HepG2 (cell line): ENCODE measurements around the gene CRK. TPM values are rescaled to one million over a fixed set of nuclear protein-coding genes. Genes with fewer than 3 reads are reported as not detected.

Source experiments
- CCDC6 ChIP-seq: sonication (generic); formaldehyde crosslinking; IDR thresholded peaks from 2 replicates; pipeline ENCODE4 v1.8.1; 2022; ENCODE audit warnings: mild to moderate bottlenecking, missing genetic modification reagents, moderate library complexity
- FOXO4 ChIP-seq: sonication (generic); formaldehyde crosslinking; conservative IDR thresholded peaks from 2 replicates; pipeline ENCODE4 v1.8.1; 2023; ENCODE audit warnings: missing genetic modification reagents
- GTF3A ChIP-seq: sonication (generic); formaldehyde crosslinking; conservative IDR thresholded peaks from 2 replicates; pipeline ENCODE4 v1.4.0; 2020; ENCODE audit warnings: mild to moderate bottlenecking, missing genetic modification reagents
- HOXA3 ChIP-seq: sonication (generic); formaldehyde crosslinking; IDR thresholded peaks from 2 replicates; pipeline ENCODE4 v1.5.0; 2020; ENCODE audit warnings: missing genetic modification reagents
- IRX3 ChIP-seq: sonication (generic); formaldehyde crosslinking; IDR thresholded peaks from 2 replicates; pipeline ENCODE4 v1.8.1; 2023; ENCODE audit warnings: mild to moderate bottlenecking, low read depth, missing genetic modification reagents, borderline replicate concordance
- MLX ChIP-seq: IDR thresholded peaks from 2 replicates; pipeline ENCODE4 v1.6.1; 2016
- NONO ChIP-seq, 2 experiments: fragments of 450-650 bp in 1 of 2; sonication (generic) in 1 of 2; formaldehyde crosslinking in 1 of 2; IDR thresholded peaks in 1 of 2; conservative IDR thresholded peaks in 1 of 2; 2 replicates each; pipeline versions ENCODE4 v1.6.1 to v1.8.0; 2017 to 2022; ENCODE audit warnings: mild to moderate bottlenecking in 1 of 2, missing genetic modification reagents in 1 of 2, moderate library complexity in 1 of 2
- RFX1 ChIP-seq: fragments of 450-650 bp; IDR thresholded peaks from 2 replicates; pipeline ENCODE4 v1.6.1; 2017
- RFX3 ChIP-seq: IDR thresholded peaks from 2 replicates; pipeline ENCODE4 v1.6.1; 2016; ENCODE audit warnings: missing biosample characterization, missing genetic modification reagents
- RXRB ChIP-seq: IDR thresholded peaks from 2 replicates; pipeline ENCODE4 v1.6.1; 2016; ENCODE audit warnings: borderline replicate concordance, missing genetic modification reagents, missing compliant biosample characterization
- SIN3B ChIP-seq: fragments of 150-350 bp; IDR thresholded peaks from 2 replicates; pipeline ENCODE4 v1.6.1; 2014; ENCODE audit warnings: low read length
- SP140L ChIP-seq: sonication (generic); formaldehyde crosslinking; IDR thresholded peaks from 2 replicates; pipeline ENCODE4 v1.4.0; 2020; ENCODE audit warnings: missing genetic modification reagents, borderline replicate concordance
- STAG1 ChIP-seq: sonication (generic); formaldehyde crosslinking; IDR thresholded peaks from 2 replicates; pipeline ENCODE4 v1.4.0; 2020; ENCODE audit warnings: missing genetic modification reagents
- ZNF136 ChIP-seq: sonication (generic); formaldehyde crosslinking; IDR thresholded peaks from 2 replicates; pipeline ENCODE4 v1.8.1; 2022; ENCODE audit warnings: low read depth, mild to moderate bottlenecking, moderate library complexity, missing genetic modification reagents
- ZNF333 ChIP-seq: sonication (generic); formaldehyde crosslinking; IDR thresholded peaks from 2 replicates; pipeline ENCODE4 v1.4.0; 2020; ENCODE audit warnings: mild to moderate bottlenecking, missing genetic modification reagents, borderline replicate concordance
- ZNF460 ChIP-seq: sonication (generic); formaldehyde crosslinking; IDR thresholded peaks from 2 replicates; pipeline ENCODE4 v1.5.1; 2020; ENCODE audit warnings: missing genetic modification reagents, mild to moderate bottlenecking, borderline replicate concordance
- ZNF629 ChIP-seq: sonication (generic); formaldehyde crosslinking; conservative IDR thresholded peaks from 2 replicates; pipeline ENCODE4 v1.5.0; 2020; ENCODE audit warnings: missing genetic modification reagents
- ZNF737 ChIP-seq: sonication (generic); formaldehyde crosslinking; IDR thresholded peaks from 2 replicates; pipeline ENCODE4 v1.5.0; 2020; ENCODE audit warnings: missing genetic modification reagents, mild to moderate bottlenecking, borderline replicate concordance
- ZNF891 ChIP-seq: sonication (generic); formaldehyde crosslinking; IDR thresholded peaks from 2 replicates; pipeline ENCODE4 v1.5.0; 2020; ENCODE audit warnings: mild to moderate bottlenecking, missing genetic modification reagents
- polyA plus RNA-seq, 8 experiments: library from polyadenylated mRNA; depleted of rRNA in 3 of 8; stranded (reverse) in 7 of 8; unstranded in 1 of 8; fragments of >200 nt; fragmentation: Illumina TruSeq in 4 of 8; extraction: Trizol in 4 of 8; gene quantifications; 2 replicates each; pipeline versions ENCODE4 v1.2.1 to v1.2.3, GENCODE V29; 2011 to 2016; ENCODE audit warnings: low read depth in 4 of 8, missing spikeins in 1 of 8, mixed read lengths in 1 of 8; ENCODE audit not compliant: insufficient read depth in 1 of 8
- total RNA-seq, 5 experiments: library from RNA; depleted of rRNA; stranded (reverse); fragments of >200 nt; fragmentation: Illumina TruSeq; extraction: Trizol; gene quantifications; 2 replicates each; pipeline ENCODE4 v1.2.3, GENCODE V29; 2016; ENCODE audit warnings: low read depth in 1 of 5
- TF ChIP-seq, protein P1 (sequence below): sonication (generic); formaldehyde crosslinking; IDR thresholded peaks from 2 replicates; pipeline ENCODE4 v1.4.0; 2020; ENCODE audit warnings: missing genetic modification reagents, borderline replicate concordance
- TF ChIP-seq, protein P2 (sequence below): sonication (generic); formaldehyde crosslinking; IDR thresholded peaks from 2 replicates; pipeline ENCODE4 v1.4.0; 2020; ENCODE audit warnings: mild to moderate bottlenecking, low read depth, missing genetic modification reagents
- TF ChIP-seq, protein P3 (sequence below): sonication (generic); formaldehyde crosslinking; IDR thresholded peaks from 2 replicates; pipeline ENCODE4 v1.4.0; 2020; ENCODE audit warnings: missing genetic modification reagents

Gene CRK
- total and polyA plus RNA-seq, 2 of the 13 experiments (the other 11 are each of a cell fraction or from before 2014, with no cell fraction given) = 47.4 to 54.2 TPM

GRCh38 chr17:1413281-1413791 lies 42.7 kb downstream of the CRK start (continued):
- TF ChIP-seq, protein P1, sequence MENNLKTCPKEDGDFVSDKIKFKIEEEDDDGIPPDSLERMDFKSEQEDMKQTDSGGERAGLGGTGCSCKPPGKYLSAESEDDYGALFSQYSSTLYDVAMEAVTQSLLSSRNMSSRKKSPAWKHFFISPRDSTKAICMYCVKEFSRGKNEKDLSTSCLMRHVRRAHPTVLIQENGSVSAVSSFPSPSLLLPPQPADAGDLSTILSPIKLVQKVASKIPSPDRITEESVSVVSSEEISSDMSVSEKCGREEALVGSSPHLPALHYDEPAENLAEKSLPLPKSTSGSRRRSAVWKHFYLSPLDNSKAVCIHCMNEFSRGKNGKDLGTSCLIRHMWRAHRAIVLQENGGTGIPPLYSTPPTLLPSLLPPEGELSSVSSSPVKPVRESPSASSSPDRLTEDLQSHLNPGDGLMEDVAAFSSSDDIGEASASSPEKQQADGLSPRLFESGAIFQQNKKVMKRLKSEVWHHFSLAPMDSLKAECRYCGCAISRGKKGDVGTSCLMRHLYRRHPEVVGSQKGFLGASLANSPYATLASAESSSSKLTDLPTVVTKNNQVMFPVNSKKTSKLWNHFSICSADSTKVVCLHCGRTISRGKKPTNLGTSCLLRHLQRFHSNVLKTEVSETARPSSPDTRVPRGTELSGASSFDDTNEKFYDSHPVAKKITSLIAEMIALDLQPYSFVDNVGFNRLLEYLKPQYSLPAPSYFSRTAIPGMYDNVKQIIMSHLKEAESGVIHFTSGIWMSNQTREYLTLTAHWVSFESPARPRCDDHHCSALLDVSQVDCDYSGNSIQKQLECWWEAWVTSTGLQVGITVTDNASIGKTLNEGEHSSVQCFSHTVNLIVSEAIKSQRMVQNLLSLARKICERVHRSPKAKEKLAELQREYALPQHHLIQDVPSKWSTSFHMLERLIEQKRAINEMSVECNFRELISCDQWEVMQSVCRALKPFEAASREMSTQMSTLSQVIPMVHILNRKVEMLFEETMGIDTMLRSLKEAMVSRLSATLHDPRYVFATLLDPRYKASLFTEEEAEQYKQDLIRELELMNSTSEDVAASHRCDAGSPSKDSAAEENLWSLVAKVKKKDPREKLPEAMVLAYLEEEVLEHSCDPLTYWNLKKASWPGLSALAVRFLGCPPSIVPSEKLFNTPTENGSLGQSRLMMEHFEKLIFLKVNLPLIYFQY = no peak
- peak; percentile 40 for TF ChIP-seq ZNF629 (CRISPR knock-in tag)
- no peak for TF ChIP-seq SP140L (CRISPR knock-in tag)
- no peak for TF ChIP-seq IRX3
- TF ChIP-seq RFX1 = no peak
- TF ChIP-seq RFX3 = no peak
- TF ChIP-seq, protein P2, sequence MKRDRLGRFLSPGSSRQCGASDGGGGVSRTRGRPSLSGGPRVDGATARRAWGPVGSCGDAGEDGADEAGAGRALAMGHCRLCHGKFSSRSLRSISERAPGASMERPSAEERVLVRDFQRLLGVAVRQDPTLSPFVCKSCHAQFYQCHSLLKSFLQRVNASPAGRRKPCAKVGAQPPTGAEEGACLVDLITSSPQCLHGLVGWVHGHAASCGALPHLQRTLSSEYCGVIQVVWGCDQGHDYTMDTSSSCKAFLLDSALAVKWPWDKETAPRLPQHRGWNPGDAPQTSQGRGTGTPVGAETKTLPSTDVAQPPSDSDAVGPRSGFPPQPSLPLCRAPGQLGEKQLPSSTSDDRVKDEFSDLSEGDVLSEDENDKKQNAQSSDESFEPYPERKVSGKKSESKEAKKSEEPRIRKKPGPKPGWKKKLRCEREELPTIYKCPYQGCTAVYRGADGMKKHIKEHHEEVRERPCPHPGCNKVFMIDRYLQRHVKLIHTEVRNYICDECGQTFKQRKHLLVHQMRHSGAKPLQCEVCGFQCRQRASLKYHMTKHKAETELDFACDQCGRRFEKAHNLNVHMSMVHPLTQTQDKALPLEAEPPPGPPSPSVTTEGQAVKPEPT (CRISPR knock-in tag) = peak; percentile 79; the same call in 1 of the 2 replicates
- no peak for TF ChIP-seq ZNF737 (CRISPR knock-in tag)
- no peak for TF ChIP-seq GTF3A (CRISPR knock-in tag)
- TF ChIP-seq ZNF333 = no peak
- no peak for TF ChIP-seq ZNF136 (CRISPR knock-in tag)
- TF ChIP-seq ZNF891 (CRISPR knock-in tag) = no peak
- TF ChIP-seq HOXA3 (CRISPR knock-in tag) = peak; percentile 47
- TF ChIP-seq, protein P3, sequence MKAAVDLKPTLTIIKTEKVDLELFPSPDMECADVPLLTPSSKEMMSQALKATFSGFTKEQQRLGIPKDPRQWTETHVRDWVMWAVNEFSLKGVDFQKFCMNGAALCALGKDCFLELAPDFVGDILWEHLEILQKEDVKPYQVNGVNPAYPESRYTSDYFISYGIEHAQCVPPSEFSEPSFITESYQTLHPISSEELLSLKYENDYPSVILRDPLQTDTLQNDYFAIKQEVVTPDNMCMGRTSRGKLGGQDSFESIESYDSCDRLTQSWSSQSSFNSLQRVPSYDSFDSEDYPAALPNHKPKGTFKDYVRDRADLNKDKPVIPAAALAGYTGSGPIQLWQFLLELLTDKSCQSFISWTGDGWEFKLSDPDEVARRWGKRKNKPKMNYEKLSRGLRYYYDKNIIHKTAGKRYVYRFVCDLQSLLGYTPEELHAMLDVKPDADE (CRISPR knock-in tag) = no peak
- no peak for TF ChIP-seq CCDC6 (CRISPR knock-in tag)
- TF ChIP-seq RXRB (CRISPR knock-in tag) = peak; percentile 66
- no peak for TF ChIP-seq FOXO4 (CRISPR knock-in tag)
- no peak for TF ChIP-seq NONO (IDR thresholded peaks at IDR 0.05)
- TF ChIP-seq NONO (CRISPR knock-in tag; conservative IDR thresholded peaks at IDR 0.05) = peak; percentile 41; the same call in 1 of the 2 replicates
- no peak for TF ChIP-seq MLX (CRISPR knock-in tag)
- TF ChIP-seq SIN3B = no peak
- TF ChIP-seq ZNF460 (CRISPR knock-in tag) = no peak
- 0 out of 2 replicates have a peak, but pooled peaks have one; percentile 7 for TF ChIP-seq STAG1 (CRISPR knock-in tag)
